DMS153 (cell line): ENCODE results near the gene FAM50A.
"Not testable (repeated sequence)": the region's sequence is repeated elsewhere in the genome, so short reads cannot be mapped to it uniquely, and the experiment has no call there.

Source experiments
- DNase-seq: peaks from one replicate; lab custom pipeline; 2025; lab: John Stamatoyannopoulos, UW

The FAM50A gene, protein sequence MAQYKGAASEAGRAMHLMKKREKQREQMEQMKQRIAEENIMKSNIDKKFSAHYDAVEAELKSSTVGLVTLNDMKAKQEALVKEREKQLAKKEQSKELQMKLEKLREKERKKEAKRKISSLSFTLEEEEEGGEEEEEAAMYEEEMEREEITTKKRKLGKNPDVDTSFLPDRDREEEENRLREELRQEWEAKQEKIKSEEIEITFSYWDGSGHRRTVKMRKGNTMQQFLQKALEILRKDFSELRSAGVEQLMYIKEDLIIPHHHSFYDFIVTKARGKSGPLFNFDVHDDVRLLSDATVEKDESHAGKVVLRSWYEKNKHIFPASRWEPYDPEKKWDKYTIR

DNA sequence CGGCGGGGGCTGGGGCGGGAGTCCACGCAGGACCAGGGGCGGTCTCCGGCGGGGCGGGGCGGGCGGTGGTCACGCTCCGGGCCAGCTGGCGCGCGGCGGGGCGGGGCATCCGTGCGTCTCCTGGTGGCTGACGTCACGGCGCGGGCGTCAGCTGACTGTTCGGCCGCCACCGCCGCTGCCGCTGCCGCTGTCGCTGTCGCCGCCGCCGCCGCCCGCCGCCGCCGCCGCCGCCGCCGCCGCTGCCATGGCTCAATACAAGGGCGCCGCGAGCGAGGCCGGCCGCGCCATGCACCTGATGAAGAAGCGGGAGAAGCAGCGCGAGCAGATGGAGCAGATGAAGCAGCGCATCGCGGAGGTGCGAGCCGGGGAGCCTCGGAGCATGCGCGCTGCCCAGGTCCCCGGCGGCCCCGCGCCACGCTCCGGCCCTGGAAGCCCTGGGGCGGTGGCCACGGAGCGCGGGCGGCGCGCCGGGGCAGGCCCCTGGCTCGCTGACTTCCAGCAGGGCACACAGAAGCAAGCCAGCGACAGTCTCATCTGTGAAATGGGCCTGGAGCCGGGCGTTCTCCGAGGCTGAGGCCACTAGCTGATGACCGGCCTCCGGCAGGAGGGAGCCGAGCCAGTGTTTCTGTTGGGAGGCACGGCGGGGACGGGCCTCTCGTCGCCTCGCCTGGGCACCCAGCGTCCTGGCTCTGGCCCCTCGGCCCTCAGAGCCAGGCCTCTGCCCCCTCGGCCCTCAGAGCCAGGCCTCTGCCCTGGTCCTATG lies at the start of gene FAM50A:
Gene FAM50A, plus strand, starts transcription at position 150 of the 763 bp plus-strand sequence. Its CDS starts 95 bp downstream, at position 245.
- DNase-seq = peak; percentile 14

DNA sequence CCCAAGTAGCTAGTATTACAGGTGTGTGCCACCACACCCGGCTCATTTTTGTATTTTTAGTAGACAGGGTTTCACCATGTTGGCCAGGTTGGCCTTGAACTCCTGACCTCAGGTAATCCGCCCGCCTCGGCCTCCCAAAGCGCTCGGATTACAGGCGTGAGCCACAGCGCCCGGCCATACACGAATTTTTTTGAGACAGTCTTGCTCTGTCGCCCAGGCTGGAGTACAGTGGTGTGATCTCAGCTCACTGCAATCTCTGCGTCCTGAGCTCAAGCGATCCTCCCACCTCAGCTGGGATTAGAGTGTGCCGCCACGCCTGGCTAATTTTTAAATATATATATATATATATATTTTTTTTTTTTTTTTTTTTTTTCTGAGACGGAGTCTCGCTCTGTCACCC lies 47.6 kb upstream of the FAM50A start:
- DNase-seq = not testable (repeated sequence)

DNA sequence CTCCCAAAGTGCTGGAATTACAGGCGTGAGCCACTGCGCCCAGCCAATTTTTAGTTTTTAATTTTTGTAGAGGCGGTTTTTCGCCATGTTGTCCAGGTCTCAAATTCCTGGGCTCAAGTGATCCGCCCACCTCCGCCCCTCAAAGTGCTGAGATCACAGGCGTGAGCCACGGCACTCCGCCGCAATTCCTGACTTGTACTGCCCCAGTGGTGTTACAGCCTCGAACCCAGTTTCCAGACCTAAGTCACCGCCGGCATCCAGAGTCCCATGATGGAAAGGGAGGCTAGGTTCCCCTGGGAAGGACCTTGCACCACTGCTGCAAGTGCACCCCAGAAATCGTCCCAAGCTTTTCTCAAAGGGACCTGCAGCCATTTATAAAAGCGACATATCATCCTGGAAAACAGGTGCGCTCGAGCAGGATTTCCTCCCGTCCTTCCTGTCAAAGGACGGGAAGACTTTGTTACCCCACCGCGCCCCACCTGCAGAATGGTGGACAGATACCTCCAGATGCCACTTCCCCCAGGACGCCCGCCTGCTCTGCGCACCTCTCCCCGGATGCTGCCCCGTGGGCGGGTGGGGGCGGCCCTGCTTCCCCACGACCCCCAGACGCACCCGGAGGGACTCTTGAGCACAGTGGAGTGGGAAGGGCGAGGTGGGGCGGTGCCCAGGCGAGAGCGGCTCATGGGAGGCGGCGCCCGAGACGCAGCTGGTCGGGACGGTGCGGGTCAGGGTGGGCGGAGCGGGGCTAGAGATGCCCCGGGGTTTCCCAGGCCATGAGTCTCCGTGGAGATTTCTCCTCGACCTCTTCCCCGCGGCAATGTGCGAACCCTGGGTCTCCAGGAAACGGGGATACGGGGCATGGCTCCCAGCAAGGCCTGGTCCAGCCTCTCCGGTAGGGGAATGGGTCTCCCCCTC lies 46.7 kb upstream of the FAM50A start:
- DNase-seq = peak; percentile 50

DNA sequence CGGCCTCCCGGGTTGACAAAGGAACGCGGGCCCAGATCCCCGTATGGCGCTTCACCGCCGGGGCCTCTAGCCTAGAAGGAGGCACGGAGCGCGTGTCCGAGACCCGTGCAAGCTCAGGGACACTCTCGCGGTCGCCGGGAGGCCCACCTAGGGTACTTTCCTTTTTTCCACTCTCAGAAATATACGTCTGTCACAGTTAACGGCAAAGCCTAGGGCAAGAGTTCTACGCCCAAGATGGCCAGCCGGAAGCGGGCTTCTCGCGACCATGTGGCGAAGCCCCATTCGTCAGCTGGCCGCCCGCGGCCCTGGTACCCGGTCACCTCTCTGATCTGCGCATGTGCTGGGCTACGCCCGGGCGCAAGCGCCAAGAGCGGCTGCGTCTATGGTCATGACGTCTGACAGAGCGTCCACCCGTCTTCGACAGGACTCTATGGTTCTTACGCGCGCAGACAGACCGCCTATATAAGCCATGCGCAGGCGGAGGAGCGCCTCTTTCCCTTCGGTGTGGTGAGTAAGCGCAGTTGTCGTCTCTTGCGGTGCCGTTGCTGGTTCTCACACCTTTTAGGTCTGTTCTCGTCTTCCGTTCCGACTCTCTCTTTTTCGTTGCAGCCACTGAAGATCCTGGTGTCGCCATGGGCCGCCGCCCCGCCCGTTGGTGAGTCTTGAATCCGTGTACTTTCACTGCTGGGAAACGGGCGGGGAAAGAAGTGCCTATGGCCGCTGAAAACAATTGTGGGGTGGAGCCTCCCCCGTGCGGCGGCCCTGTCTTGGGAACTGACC lies 45.9 kb upstream of the FAM50A start, which contains the start of gene RPL10:
Gene RPL10, plus strand, starts transcription at position 490 of the 780 bp plus-strand sequence. Its CDS starts 143 bp downstream, at position 633.
- peak; percentile 98 for DNase-seq

DNA sequence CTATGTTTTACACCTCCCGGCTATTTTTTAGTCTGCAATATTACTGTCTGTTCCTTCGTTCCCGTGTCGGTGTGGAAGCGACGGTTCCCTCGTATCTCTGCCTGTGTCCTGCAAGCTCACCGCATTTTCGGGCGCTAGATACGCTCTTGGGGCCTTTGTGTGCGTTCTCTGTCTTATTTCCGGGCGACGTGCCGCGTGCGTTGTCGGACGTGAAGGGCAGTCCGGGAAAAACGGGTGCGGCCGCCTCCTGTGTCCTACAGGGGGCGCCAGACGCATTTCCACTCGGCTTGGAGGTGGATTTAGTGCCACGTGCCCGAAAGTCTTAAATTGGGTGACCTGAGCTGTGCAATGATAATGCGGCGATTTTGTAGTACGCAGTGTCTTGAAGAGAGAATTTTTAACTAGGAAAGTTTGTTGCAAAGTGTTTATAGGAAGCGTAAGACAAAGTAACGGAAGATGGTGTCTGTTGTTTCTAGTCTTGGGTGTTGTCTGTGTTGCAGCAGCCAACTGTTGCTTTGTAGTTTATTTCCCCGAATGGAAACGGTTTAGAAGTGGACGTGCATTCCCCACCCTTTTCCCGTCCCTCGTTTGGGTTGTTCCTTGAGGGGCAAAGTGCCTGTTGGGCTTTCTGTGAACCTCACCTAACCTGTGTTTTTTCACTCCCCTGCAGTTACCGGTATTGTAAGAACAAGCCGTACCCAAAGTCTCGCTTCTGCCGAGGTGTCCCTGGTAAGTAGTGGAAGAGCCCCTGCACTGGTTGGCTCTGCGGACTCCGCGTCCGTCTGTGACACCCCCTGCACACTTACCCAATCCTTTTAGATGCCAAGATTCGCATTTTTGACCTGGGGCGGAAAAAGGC lies 45.0 kb upstream of the FAM50A start:
- DNase-seq = peak; percentile 80

DNA sequence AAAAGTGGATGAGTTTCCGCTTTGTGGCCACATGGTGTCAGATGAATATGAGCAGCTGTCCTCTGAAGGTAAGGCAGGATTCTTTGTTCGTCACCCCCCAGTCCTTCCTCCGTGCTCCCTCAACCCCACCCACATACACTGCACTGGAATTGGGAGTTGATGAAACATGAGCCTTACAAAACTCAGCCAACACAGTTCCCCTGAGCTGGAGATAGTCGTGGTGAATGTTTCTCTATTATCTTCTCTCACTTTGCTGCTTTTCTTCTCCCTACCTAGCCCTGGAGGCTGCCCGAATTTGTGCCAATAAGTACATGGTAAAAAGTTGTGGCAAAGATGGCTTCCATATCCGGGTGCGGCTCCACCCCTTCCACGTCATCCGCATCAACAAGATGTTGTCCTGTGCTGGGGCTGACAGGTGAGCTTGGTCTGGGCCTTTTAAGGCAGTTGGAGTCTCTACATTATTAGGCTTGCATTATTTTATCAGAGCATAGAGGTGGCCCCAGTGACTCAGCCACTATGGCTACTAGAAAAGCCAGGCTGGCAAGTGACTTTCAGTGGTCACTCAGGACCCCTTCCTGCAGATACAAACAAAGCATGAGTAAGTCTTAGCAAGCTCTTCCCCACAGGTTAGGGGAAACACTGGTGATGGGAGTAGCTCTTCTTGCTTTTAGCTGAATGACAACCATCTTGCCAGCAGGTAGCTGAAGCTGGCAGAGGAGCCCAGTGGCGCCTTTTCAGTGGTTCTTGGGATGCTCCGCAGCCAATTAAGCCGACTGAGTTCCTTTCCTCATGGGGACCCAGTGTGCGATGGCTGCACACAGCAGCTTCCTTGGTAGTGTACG lies 44.2 kb upstream of the FAM50A start:
- DNase-seq = no peak

DNA sequence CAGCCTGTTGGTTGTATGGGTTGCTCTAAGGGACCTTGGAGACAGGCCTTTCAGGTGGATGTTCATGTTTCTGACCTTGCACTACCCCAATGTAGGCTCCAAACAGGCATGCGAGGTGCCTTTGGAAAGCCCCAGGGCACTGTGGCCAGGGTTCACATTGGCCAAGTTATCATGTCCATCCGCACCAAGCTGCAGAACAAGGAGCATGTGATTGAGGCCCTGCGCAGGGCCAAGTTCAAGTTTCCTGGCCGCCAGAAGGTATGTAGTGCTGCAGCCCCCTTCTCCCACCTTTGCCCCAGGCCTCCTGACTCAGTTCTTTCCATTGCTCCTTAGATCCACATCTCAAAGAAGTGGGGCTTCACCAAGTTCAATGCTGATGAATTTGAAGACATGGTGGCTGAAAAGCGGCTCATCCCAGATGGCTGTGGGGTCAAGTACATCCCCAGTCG lies 43.5 kb upstream of the FAM50A start:
- DNase-seq = not testable (repeated sequence)

DNA sequence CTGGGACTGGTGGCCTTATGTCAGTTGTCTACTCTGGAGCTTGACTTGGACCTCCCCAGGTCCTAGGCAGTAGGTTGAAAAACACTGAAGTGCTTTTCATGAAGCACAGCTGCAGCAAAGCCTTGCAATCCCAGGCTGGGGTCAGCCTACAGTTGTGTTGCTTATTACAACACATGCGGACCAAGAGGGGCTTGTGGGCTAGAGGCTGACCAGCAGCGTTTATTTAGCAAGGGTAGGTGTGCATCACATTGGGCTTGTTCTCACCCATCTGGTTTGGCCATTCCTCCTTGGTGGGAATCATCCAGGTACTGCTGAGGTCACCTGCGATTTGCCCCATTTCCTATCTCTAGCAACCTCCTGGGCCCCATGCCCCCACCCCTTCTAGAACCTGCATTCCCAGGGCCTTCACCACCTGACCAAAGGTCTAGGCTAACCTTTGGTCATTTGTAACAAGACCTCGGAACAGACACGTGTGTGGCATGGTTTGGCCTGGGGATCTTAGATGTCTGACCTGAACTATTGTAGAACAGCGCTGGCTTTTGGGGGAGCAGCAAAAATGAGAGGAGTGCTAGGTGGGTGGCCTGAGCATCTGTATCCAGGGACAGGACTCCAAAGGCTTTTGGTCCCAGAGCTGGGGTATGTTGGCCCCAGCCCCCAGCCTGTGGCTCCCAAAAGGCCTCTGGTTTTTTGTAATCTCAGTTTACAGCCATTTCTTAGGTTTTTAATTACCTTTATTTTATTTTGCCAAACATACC lies 42.7 kb upstream of the FAM50A start:
- no peak for DNase-seq

DNA sequence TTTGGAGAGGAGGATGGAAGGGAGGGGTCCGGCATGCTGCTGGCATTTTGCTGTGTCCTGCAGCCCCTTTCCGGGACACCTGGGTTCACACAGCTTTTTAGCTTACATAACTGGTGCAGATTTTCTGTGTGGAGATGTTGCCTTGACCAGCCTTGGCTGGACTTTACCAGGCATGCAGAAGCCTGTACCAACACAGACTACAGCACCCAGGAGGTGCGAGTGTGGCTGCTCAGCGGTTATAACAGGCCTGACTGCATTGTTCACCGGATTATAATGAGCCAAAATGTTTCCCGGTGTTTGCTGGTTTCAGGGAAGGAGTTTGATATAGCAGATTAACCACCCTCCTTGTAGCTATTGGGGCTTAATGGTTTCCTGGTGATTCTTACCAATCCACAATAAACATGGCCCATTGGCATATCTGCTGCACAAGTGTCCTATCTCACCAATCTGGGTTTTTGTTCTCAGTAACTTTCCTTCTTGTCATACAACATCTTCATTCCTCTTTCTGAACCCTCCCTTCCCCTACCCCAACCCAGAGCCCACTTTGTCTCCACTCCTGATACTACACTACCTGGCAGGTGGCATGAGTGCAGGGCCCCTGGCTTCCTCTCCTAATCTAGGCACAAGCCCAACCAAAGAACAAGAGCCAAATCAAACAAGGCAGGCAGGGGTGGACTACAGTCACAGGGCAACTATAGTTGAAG lies 41.9 kb upstream of the FAM50A start:
- DNase-seq = no peak

DNA sequence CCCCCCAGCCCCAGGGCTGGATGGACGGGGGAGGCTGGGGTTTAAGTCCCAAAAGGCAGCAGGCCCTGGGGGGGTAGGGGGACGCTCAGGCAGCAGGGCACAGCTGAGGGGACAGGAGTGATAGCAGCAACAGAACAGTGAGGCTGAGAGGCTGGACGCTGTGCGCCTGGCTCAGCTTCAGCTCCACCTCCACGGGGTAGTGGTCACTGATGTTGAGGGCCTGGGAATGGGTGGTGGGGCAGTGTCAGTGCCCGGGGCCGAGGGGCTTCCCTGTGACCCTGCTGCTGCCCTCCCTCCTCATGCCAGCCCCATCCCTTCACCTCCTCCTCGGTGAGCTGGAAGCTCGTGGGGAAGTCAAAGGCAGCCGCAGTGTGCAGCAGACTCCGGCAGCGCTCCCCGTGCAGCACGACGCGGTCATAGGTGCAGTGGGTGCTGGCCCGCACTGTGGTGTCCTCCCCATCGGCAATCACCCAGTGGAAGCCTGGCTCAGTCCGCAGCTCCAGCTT lies 41.3 kb upstream of the FAM50A start:
- no peak for DNase-seq

DNA sequence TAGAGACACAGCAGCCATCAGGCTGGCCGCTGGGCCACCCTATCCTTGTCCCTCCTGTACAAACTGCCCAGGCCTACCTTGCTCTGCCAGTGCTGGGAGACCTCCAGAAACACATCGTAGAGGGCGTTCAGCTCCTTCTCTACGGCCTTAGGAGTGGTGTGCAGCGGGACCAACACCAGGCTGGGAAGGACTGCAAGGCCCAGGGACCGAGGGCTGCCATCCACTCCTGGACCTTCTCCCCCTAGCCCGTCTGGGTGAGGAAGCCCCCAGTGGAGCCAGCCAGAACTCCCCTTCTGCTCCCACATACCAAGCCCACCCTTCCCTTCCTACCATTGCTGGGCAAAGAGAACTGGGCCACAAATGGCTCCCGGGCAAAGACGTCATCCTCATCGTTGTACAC lies 40.7 kb upstream of the FAM50A start:
- DNase-seq = no peak

DNA sequence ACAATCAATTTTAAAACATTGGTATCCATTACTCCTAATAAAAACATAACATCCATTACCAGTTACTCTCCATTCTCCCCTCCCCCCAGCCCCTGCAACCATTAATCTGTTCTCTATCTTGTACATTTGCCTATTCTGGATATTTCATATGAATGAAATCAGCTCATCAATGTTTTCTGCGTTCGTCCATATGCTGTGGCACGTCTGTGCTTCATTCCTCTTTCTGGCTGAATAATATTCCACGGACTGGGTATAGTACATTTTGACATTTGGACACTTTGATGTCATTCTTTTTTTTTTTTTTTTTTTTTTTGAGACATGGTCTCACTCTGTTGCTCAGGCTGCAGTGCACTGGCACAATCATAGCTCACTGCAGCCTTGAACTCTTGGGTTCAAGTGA lies 40.1 kb upstream of the FAM50A start:
- no peak for DNase-seq

DNA sequence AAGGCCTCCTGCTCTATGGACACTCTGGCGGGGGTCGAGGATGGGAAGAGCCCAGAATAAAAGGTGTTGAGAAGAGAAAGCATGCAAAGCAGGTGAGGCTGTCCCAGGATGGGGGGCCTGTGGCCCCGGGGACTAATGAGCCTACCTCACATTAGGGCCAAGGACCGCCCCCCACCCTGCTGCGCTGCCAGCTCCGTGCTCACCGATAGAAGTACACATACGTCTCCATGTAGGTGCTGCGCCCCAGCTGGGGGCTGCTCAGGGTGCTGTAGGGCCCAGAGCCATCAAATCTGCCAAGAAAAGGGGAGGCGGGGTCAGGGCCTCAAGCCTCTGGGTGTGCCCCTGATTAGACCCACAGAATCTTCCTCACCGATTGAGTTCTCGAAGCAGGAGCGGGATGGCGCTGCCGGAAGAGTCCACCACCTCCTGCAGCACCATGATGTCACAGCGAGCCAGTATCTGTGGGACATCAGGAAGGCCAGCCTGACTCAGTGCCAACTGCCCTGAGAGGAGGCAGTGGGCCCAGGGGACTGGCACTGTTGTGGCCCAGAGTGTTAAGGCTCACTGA lies 39.2 kb upstream of the FAM50A start:
- no peak for DNase-seq

DNA sequence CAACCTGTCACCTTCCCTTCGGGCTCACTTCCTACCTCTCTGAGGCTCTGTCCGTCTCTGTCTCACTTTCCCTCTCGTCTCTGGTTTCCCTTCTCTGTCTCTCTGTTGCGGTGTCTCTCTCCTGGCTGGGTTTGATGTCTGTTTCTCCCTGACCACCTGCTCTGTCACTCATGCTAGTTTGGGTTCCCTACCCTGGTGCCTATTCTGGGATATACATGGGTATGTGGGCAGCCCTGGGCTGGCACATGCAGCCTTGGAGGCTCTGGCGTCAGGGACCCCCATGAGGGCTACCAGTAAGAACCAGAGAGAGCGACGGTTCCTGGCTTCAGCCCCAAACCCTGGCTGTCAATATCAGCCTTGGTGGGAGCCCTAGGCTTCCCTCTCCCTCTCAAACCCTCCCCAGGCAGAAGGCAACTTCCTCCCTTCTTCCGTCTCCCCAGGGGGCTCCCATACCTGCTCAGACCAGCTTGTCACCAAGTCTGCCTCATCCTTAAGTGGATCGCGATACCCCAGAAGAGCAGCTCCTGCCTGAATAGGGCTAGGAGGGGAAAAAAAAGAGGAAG lies 35.2 kb upstream of the FAM50A start:
- no peak for DNase-seq

DNA sequence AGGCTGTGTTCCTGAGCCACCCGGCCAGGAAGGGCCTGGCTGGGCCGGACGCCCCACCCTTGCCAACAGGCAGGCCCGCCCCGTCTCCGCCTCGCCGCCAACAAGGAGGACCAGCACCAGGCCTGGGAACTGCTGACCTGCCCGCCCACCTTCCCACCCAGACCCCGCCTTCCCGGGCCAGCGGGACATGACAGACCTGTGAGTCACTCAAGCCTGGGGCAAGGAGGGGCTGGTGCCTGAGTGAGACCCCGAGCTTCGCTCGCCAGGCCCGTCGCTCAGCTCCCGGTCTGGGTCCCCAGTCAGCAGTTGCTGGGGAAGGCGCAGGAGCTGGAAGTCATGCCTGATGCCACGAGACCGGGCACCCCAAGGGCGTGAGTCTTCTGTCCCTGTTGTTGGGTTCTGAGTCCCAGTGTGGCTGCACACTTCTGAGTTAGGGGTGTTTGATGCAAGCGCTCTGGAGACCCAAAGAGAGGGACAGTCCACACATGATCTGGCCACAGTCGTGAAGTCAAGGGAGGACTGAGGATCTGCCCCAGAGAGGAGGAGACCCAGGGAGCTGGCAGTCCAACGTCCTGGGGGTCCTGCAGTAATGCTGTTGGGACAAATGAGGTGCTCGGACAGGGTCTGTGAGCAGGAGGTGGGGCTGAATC lies 34.6 kb upstream of the FAM50A start, which contains the start of gene DNASE1L1:
Gene DNASE1L1, minus strand, starts transcription at position 33 of the 650 bp plus-strand sequence. CDS start 3,686 bp downstream, outside the sequence.
- DNase-seq = no peak

DNA sequence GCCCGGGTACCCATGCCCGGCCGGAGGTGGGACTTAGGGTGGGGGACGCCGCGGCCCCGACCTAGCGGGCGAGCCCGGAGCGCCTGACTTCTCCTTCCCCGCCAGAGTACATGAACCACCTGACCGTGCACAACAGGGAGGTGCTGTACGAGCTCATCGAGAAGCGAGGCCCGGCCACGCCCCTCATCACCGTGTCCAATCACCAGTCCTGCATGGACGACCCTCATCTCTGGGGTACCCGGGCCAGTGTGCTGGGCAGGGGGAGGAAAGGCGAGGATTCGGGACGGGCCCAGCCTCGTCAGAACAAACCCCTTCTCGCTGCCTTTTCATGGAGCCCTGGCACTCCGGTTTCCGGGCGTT lies 32.0 kb upstream of the FAM50A start:
- peak; percentile 37 for DNase-seq
